Measurements from ENCODE around the gene DPM2.

Gene DPM2

GRCh38 chr9:127977884-127978647, 40.4 kb upstream of the DPM2 start:
- no peaks in the 10 kb centered on the region for H3K27me3 ChIP-seq (ENCODE audit: low read depth, low read length)
- H3K4me1 ChIP-seq (ENCODE audit: control insufficient read depth in 1 of 2, insufficient read depth in 2 of 2, low read length in 2 of 2), result peaks cover 34 to 76% of the 10 kb centered on the region in 2 donors
- H3K36me3 ChIP-seq (ENCODE audit: control insufficient read depth in 1 of 2, insufficient read depth in 2 of 2, low read length in 2 of 2), result no peaks in the 10 kb centered on the region
- peak overlapping the region; percentile 89 for H3K27ac ChIP-seq (ENCODE audit: low read length)
- peak overlapping the region; percentile 72 to 95 for H3K4me3 ChIP-seq (ENCODE audit: low read depth in 1 of 2, low read length in 2 of 2)
- no peaks in the 10 kb centered on the region for H3K9me3 ChIP-seq (ENCODE audit: control insufficient read depth in 1 of 2, low read length in 2 of 2)

GRCh38 chr9:127977009-127977883, 39.6 kb upstream of the DPM2 start:
- Histone ChIP-seq H3K36me3 (ENCODE audit: control insufficient read depth in 1 of 2, insufficient read depth in 2 of 2, low read length in 2 of 2) (no peaks in the 10 kb centered on the region), H3K4me1 (ENCODE audit: control insufficient read depth in 1 of 2, insufficient read depth in 2 of 2, low read length in 2 of 2) (peaks cover 42 to 84% of the 10 kb centered on the region in 2 donors), H3K27ac (ENCODE audit: low read length) (peak overlapping the region; percentile 89), H3K27me3 (ENCODE audit: low read depth, low read length) (no peaks in the 10 kb centered on the region), H3K4me3 (ENCODE audit: low read depth in 1 of 2, low read length in 2 of 2) (peak overlapping the region; percentile 72 to 95), H3K9me3 (ENCODE audit: control insufficient read depth in 1 of 2, low read length in 2 of 2) (no peaks in the 10 kb centered on the region)

- H3K27me3 ChIP-seq (ENCODE audit: low read depth, low read length), result no peaks in the 10 kb centered on the region
- H3K27ac ChIP-seq (ENCODE audit: low read length), result peak overlapping the region; percentile 89
- H3K4me1 ChIP-seq (ENCODE audit: control insufficient read depth in 1 of 2, insufficient read depth in 2 of 2, low read length in 2 of 2), result peaks cover 46 to 88% of the 10 kb centered on the region in 2 donors
- no peaks in the 10 kb centered on the region for H3K9me3 ChIP-seq (ENCODE audit: control insufficient read depth in 1 of 2, low read length in 2 of 2)
- H3K4me3 ChIP-seq (ENCODE audit: low read depth in 1 of 2, low read length in 2 of 2), result peak overlapping the region; percentile 72 to 95
- no peaks in the 10 kb centered on the region for H3K36me3 ChIP-seq (ENCODE audit: control insufficient read depth in 1 of 2, insufficient read depth in 2 of 2, low read length in 2 of 2)
Measured at GRCh38 chr9:127976498-127976897, 38.8 kb upstream of the DPM2 start.

GRCh38 chr9:127975376-127976315, 38.0 kb upstream of the DPM2 start:
- Histone ChIP-seq H3K36me3 (ENCODE audit: control insufficient read depth in 1 of 2, insufficient read depth in 2 of 2, low read length in 2 of 2) (no peaks in the 10 kb centered on the region), H3K4me3 (ENCODE audit: low read depth in 1 of 2, low read length in 2 of 2) (peak overlapping the region; percentile 72 to 95), H3K27me3 (ENCODE audit: low read depth, low read length) (no peaks in the 10 kb centered on the region), H3K9me3 (ENCODE audit: control insufficient read depth in 1 of 2, low read length in 2 of 2) (no peaks in the 10 kb centered on the region), H3K27ac (ENCODE audit: low read length) (peak overlapping the region; percentile 89), H3K4me1 (ENCODE audit: control insufficient read depth in 1 of 2, insufficient read depth in 2 of 2, low read length in 2 of 2) (peaks cover 50 to 90% of the 10 kb centered on the region in 2 donors)

- Histone ChIP-seq H3K9me3 (ENCODE audit: control insufficient read depth in 1 of 2, low read length in 2 of 2) (no peaks in the 10 kb centered on the region), H3K27ac (ENCODE audit: low read length) (peak overlapping the region; percentile 89), H3K4me3 (ENCODE audit: low read depth in 1 of 2, low read length in 2 of 2) (peak overlapping the region; percentile 27 to 72), H3K4me1 (ENCODE audit: control insufficient read depth in 1 of 2, insufficient read depth in 2 of 2, low read length in 2 of 2) (peaks cover 50 to 96% of the 10 kb centered on the region in 2 donors), H3K27me3 (ENCODE audit: low read depth, low read length) (no peaks in the 10 kb centered on the region), H3K36me3 (ENCODE audit: control insufficient read depth in 1 of 2, insufficient read depth in 2 of 2, low read length in 2 of 2) (no peaks in the 10 kb centered on the region)
Measured at GRCh38 chr9:127974769-127975261, 37.2 kb upstream of the DPM2 start.

GRCh38 chr9:127974001-127974768, 36.5 kb upstream of the DPM2 start:
- no peaks in the 10 kb centered on the region for H3K36me3 ChIP-seq (ENCODE audit: control insufficient read depth in 1 of 2, insufficient read depth in 2 of 2, low read length in 2 of 2)
- no peaks in the 10 kb centered on the region for H3K27me3 ChIP-seq (ENCODE audit: low read depth, low read length)
- H3K4me1 ChIP-seq (ENCODE audit: control insufficient read depth in 1 of 2, insufficient read depth in 2 of 2, low read length in 2 of 2), result peaks cover 56 to 96% of the 10 kb centered on the region in 2 donors
- H3K27ac ChIP-seq (ENCODE audit: low read length), result peak overlapping the region; percentile 72
- peak overlapping the region; percentile 11 to 27 for H3K4me3 ChIP-seq (ENCODE audit: low read depth in 1 of 2, low read length in 2 of 2)
- no peaks in the 10 kb centered on the region for H3K9me3 ChIP-seq (ENCODE audit: control insufficient read depth in 1 of 2, low read length in 2 of 2)

GRCh38 chr9:127973169-127974000, 35.7 kb upstream of the DPM2 start:
- Histone ChIP-seq H3K27ac (ENCODE audit: low read length) (peak overlapping the region; percentile 72), H3K4me1 (ENCODE audit: control insufficient read depth in 1 of 2, insufficient read depth in 2 of 2, low read length in 2 of 2) (peaks cover 64 to 95% of the 10 kb centered on the region in 2 donors), H3K27me3 (ENCODE audit: low read depth, low read length) (no peaks in the 10 kb centered on the region), H3K36me3 (ENCODE audit: control insufficient read depth in 1 of 2, insufficient read depth in 2 of 2, low read length in 2 of 2) (no peaks in the 10 kb centered on the region), H3K4me3 (ENCODE audit: low read depth in 1 of 2, low read length in 2 of 2) (peak overlapping the region; percentile 11 to 20), H3K9me3 (ENCODE audit: control insufficient read depth in 1 of 2, low read length in 2 of 2) (no peaks in the 10 kb centered on the region)

GRCh38 chr9:127972236-127972871, 34.7 kb upstream of the DPM2 start:
- Histone ChIP-seq H3K27me3 (ENCODE audit: low read depth, low read length) (no peaks in the 10 kb centered on the region), H3K4me1 (ENCODE audit: control insufficient read depth in 1 of 2, insufficient read depth in 2 of 2, low read length in 2 of 2) (peaks cover 72 to 94% of the 10 kb centered on the region in 2 donors), H3K27ac (ENCODE audit: low read length) (peak overlapping the region; percentile 72), H3K36me3 (ENCODE audit: control insufficient read depth in 1 of 2, insufficient read depth in 2 of 2, low read length in 2 of 2) (no peaks in the 10 kb centered on the region), H3K4me3 (ENCODE audit: low read depth in 1 of 2, low read length in 2 of 2) (peak overlapping the region; percentile 7 to 18), H3K9me3 (ENCODE audit: control insufficient read depth in 1 of 2, low read length in 2 of 2) (no peaks in the 10 kb centered on the region)

- peak overlapping the region; percentile 7 to 18 for H3K4me3 ChIP-seq (ENCODE audit: low read depth in 1 of 2, low read length in 2 of 2)
- peaks cover 72 to 94% of the 10 kb centered on the region in 2 donors for H3K4me1 ChIP-seq (ENCODE audit: control insufficient read depth in 1 of 2, insufficient read depth in 2 of 2, low read length in 2 of 2)
- peak overlapping the region; percentile 62 for H3K27ac ChIP-seq (ENCODE audit: low read length)
- no peaks in the 10 kb centered on the region for H3K36me3 ChIP-seq (ENCODE audit: control insufficient read depth in 1 of 2, insufficient read depth in 2 of 2, low read length in 2 of 2)
- no peaks in the 10 kb centered on the region for H3K27me3 ChIP-seq (ENCODE audit: low read depth, low read length)
- no peaks in the 10 kb centered on the region for H3K9me3 ChIP-seq (ENCODE audit: control insufficient read depth in 1 of 2, low read length in 2 of 2)
Measured at GRCh38 chr9:127971357-127972235, 33.9 kb upstream of the DPM2 start.
